GM19193 (cell line): Measurements from ENCODE around the gene SIX3.

Experiments
- POLR2A ChIP-seq: IDR thresholded peaks from 4 replicates; pipeline ENCODE4 v1.6.1; 2011; ENCODE audit not compliant: insufficient read depth, insufficient read length; ENCODE audit errors: extremely low read depth

SIX3 gene

GRCh38 chr2:44927985-44928482 lies 13.5 kb upstream of the SIX3 start:
- TF ChIP-seq POLR2A = no peak

- TF ChIP-seq POLR2A = no peak
Observed at GRCh38 chr2:44928483-44929158, 12.9 kb upstream of the SIX3 start.

GRCh38 chr2:44929159-44929734 lies 12.3 kb upstream of the SIX3 start:
- no peak for TF ChIP-seq POLR2A

GRCh38 chr2:44929735-44930273 lies 11.7 kb upstream of the SIX3 start:
- no peak for TF ChIP-seq POLR2A

- no peak for TF ChIP-seq POLR2A
Observed at GRCh38 chr2:44930274-44931197, 11.0 kb upstream of the SIX3 start.

GRCh38 chr2:44931198-44931780 lies 10.2 kb upstream of the SIX3 start:
- no peak for TF ChIP-seq POLR2A

- no peak for TF ChIP-seq POLR2A
Observed at GRCh38 chr2:44932079-44932478, 9.4 kb upstream of the SIX3 start.

GRCh38 chr2:44932564-44933392 lies 8.7 kb upstream of the SIX3 start:
- no peak for TF ChIP-seq POLR2A

GRCh38 chr2:44933434-44933951 lies 8.0 kb upstream of the SIX3 start:
- no peak for TF ChIP-seq POLR2A

GRCh38 chr2:44934038-44934982 lies 7.2 kb upstream of the SIX3 start:
- TF ChIP-seq POLR2A = no peak

- TF ChIP-seq POLR2A = no peak
Observed at GRCh38 chr2:44934983-44935728, 6.3 kb upstream of the SIX3 start.

- TF ChIP-seq POLR2A = no peak
Observed at GRCh38 chr2:44935729-44936098, 5.8 kb upstream of the SIX3 start.
